G401.6 (cell line): ENCODE data around the gene TRPC4.

Experiments
- FAIRE-seq: peaks from 2 replicates; lab custom pipeline; 2012; peaks lifted over from hg19 to GRCh38; lab: Jason Lieb, UNC

Gene TRPC4

DNA sequence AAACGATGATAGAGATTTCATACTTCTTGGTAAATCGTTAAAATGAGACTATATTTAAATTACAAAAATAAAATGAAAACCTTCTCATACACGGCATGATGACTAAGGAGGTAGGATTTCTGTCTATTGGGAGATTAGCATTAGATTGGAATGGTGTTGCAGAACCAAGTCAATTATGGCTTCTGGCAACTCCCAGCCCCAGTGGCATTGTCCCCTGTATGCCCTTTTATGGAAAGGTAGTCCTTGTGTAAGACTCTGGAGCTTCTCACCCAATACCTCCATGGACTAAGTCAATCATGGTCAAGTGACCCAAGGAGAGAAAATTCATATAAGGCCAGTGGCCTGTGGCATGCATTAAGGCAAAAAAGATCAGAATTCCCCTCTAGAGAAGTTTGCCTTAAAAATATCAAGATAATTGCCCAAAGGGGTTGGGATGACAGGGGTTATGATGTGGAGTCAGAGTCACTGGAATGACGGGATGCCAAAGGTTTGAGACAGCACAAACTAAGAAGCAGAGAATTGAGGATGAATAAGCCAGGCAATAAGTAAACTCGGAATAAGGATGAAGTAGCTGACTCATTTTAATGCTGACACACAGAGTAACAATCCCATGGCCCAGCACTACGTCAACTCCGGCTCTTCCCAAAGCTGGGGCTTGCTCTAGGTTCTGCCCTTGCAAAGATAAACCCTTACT lies 213.2 kb downstream of the TRPC4 start:
- FAIRE-seq = no peak

DNA sequence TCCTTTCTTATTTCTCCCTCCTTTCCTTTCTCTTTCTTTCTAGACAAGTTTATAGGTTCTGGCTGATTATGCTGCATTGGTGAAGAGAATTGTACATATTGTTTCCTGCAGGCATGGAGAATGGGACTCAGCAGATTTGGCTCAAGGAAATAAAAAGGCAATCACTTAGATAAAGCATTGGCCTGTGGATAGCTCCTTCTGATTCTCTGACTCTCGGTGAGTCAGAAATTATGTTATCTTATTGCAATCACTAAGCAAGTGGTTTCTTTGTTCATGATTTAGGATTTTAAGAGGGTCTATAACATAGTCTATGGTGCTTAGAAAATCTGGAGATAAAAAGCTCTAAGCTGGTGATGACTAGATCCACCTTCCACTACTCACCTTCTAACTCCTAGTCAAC lies 217.0 kb downstream of the TRPC4 start:
- FAIRE-seq = no peak

DNA sequence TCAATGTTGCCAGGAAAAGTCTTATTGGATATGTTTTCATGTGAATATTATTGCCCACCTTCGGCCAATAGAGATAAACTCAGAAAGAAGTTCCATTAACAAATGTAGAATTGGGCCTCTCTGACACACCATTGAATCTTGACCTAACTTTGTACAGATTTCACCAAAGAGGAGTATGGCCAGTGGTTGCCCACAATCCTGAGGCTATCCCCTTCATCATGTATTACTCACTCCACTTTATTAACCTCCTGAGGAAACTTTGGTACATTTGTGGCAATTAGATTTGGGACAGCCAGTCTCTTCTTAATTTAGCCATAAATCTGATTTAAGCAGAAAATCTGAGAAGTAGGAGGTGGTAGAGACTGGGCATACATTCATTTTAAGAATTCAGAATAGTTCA lies 217.7 kb downstream of the TRPC4 start:
- FAIRE-seq = no peak

DNA sequence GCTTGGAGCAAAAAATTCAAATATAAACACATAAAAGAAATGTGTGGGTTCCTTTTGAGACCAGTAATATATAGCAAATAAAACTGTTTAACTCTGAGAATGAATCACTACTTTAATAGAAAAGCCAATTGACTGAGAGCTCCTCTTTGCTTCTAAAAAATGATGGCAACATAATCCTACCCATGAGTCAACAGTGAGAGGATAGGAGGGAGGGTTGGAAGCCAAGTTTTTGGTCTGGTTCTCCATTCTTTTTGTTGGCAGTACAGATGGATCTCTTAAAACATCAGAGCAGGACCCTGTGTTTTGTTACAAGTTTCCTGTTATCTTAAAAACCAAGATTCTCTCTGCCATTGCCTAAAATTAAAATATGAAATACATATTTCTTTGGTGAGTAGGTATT lies 221.0 kb downstream of the TRPC4 start:
- FAIRE-seq = no peak

DNA sequence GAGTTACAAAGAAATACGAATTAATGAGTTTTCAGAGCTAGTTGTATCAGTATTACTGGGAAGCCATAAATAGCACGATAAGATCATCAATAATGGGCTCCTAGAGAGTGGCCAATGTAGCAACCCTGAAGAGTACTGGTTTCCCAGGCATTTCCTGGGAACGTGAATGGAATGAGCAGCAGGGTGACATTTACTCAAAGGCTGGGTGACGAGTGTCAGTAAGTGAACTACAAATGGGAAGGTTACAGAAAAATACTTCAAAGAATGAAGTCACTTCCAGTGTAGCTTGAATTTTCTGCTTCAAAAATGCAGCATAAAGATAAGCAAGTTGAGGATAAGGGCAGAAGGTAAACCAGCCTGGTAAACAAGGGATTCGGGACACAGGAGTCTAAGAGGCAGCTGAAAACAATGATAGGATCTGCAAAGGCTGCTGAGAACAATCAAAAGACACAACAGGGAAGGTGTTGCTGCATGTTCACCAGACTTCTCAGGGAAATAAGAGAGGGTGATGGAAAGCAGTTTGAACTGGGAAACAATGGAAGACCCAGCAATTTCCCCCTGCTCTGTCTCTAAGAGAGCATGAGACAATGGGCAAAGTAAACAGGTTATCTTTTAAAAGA lies 222.4 kb downstream of the TRPC4 start:
- no peak for FAIRE-seq

DNA sequence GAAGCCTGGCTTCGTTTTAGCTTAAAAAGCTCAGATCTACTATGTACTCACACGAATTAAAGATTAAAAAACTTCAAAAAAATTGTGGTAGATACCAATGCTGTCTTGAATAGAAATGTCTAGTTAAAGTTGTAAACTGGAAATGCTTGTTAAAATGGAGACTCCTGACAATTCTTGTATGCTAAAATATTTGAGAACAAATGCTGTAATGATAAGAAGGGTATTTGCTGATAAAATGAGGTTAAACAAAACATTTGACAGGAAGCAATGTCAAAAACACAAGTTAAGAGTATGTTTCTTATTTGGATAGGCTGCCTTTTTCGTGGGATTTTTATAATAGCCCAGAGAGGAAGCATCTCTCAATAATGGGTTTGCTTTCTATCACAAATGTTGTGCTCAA lies 223.0 kb downstream of the TRPC4 start:
- no peak for FAIRE-seq

DNA sequence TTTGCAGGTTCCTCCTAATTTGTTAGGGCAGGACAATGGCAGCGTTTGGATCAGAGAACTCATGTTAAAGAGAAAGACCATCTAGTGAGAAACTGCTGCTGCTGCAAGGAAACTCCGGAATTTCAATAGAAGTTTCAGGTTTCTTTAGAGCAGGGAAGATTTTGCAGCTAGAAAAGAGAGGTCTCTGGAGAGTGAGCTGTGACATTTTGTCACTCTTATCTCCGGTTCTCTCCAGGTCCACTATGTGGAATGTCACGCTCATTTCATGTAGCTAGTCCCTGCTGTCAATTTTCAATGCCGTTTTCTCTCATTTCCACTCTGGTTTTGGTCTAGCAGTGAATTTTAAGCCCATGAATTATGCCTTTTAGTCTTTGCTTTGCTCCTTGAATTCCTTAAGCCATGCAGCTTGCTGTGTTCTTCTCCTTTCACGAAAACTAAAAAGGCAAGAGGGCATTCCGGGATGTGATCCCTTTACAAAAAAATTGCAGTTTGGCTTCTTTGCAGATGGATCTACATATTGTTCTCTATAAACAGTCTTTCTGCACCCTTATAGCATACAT lies 224.3 kb downstream of the TRPC4 start:
- no peak for FAIRE-seq

DNA sequence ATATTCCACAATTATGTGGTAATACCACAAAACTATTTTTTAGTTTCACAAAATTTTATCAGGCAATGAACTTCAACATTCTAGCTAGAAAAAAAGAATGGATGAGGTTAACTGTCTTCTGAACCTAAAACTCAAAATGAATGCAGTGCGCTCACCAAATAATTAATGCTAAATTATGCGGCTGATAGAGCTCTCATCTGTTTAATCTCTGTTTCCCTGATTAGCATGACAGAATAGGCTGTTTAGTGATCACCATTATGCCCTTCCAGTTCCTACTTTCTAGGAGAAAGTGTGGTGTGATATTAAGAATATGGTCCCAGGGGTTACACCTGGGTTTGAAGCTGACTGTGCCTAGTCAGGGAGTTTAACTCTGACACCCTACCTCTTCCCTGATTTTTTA lies 228.2 kb downstream of the TRPC4 start:
- FAIRE-seq = no peak

DNA sequence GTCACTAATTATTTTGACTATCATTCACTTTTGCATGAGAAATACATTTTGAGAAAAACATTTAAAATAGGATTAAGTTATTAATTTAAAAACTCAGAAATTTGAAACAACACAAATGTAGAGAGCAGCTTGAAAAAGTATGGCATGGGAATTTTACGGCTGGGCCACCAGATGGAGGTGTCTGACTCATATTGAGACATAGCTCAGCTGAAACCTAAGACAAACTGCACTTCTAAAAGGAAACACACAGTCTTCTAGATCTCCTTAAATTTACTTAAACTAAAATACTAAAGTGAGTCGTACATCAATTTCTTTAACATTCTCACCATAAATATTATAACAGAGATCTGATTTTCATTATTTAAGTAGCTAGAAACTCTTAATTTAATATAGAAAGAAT lies 229.1 kb downstream of the TRPC4 start:
- no peak for FAIRE-seq

DNA sequence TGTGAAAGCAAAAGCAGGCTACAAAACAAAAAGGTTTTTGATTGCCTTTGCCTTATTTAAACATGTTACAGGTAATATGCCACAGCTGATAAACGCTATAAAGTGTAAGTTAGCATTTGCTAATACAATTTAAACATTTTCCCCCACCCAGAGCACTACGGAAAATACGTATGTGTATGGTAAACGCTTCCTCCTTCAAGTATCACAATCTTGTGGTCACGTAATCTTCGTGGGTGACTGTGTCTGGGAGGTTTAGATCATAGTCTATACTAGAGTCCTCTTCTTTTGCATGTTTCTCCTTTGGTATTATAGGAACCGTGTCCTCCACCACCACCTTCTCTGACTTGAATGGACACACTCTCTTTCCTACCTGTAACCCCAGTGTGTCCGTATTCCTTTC lies 232.9 kb downstream of the TRPC4 start:
- no peak for FAIRE-seq

DNA sequence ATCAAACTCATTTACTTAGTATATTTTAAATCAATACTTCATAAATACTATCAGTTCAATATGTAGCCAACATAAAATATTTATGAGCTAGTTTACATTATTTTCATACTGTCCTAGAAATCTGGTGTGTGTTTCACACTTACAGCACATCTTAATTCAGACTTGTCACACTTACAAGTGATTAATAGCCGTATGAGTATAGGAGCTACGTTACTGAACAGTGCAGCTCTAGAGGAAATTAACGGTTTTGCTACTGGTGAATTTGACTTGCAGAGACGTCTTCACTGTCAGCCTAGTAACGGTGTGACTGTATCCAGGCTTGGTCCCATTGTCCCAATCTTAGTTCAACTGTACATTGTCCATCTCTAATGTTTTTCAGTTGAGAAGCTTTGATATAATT lies 237.3 kb downstream of the TRPC4 start:
- FAIRE-seq = no peak

DNA sequence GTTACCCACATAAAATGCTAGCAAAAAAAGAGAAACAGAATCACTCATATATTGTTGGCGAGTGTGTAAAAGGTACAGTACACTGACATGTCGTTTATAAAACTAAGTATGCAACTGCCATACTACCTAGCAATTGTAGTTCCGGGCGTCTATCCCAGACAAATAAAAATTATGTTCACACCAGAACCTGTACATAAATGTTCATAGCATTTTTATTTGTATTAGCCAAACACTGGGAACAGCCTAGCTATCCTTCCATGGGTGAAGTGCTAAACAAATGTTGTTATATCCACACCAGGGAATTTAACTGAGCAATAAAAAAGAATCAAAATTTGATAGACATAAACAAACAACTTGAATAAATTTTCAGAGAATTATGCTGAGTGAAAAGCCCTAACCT lies 242.1 kb downstream of the TRPC4 start:
- FAIRE-seq = no peak

DNA sequence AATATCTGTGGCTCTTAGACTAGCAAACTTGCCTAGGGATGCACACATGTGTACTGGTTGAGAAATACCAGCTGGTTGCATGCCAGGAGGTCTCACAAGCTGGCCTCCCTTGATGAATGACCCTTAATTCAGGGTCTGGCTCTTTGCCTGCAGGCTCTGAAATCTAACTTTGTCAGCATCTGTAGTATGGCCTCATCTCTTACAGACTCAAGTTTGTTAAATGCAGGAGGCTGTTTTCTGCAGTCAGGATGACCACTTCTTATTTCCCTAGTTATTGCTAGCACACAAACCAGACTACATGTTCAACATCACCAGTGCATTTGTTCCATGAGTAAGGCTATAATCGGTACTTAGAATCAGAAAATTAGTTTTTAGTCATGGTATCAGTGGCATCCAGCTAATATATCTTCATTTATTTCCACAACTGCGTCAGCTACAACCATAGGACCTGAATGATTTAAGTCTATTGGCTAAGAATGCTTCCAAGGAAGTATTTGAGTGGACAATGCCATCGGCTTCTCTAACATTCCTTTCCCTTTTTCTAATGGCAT lies 247.7 kb downstream of the TRPC4 start:
- FAIRE-seq = no peak

DNA sequence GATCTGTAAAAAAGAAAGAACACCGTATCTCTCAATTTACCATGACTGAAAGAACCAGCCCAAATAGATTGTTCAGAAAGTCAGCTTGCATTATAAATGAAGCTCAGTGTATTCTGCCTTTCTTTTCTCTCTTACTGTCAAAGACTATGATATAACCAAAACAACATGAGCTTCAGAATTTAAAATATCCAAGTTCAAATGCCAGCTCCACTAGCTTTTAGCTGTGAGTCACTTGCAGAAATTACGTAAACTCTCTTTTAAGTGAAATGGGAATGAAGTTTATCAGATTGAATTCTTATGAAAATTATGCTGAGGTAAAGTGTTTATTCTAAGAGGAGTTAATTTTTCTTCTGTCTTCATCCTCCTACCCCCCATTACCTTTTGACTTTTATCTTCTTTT lies 251.0 kb downstream of the TRPC4 start:
- FAIRE-seq = no peak

DNA sequence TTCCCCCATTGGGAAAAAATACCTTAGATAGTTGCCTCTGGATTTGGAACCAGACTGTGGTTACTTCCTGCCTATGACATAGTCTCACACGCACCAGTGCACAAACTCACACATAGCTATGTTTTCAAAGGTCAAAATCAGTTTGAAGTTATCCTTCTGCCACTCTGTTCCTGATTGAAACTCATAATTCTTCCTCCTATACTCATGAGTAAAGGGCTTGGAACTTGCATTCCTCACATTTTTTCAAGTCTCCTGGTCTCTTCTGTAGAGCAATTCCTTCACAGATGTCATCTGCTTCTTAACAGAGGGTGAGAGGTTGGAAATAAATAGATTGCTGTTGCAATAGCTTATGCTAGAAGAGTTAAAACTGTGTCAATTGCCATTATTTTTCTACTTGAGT lies 252.4 kb downstream of the TRPC4 start:
- no peak for FAIRE-seq

DNA sequence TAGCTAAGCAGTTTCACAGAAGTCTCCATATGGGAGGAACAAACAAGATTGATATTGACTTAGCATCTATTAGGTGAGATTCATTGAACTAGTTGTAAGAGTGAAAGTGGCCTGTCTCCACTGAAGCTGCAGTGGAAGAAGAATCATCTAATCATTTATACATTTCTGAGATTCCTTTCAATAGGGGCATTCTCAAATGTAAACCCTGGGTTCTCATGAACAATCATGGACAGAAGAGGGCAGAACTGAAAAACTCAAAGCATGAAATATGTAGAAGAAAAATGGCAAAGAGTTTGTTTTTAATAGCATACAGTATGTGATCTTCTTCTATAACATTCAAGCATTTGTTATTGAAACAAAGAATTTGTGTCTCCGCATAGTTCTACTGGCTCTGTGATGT lies 253.4 kb downstream of the TRPC4 start:
- FAIRE-seq = no peak

DNA sequence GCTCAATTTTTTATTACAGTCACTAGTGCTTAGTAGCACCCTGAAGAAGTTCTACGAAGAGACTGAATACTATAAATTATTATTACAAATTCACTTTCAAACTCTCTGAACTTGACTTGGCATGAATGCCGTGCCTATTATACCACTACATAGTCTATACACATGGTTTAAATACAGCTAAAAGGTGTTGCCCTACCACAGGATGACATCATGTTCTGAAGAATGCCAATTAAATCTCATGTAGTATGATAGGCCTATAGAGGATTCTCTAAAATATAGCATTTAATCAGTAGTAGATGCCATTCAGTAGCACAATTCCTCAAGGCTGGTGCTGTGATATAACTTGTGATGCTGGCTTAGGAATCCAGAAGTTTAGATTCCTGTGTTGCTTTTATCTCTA lies 254.3 kb downstream of the TRPC4 start:
- FAIRE-seq = no peak

DNA sequence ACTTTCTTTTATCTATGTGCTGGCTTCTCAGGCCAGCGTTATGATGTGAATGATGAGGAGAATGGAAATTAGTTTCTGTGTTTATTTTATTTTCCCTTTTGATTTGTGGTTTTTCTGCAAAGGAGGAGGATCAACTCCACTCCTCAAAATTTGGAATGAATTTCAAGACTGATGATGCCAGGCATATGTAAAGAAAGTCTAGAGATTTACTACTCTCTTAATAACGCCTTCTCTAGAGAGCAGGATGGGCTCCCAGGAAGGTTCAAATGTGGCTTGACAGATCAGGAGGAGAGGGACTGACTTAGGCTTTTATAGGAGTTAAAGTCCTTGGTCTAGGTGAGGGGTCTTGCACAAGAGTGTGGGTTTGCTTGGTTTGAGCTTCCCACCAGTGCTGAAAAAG lies 255.9 kb downstream of the TRPC4 start:
- FAIRE-seq = no peak

DNA sequence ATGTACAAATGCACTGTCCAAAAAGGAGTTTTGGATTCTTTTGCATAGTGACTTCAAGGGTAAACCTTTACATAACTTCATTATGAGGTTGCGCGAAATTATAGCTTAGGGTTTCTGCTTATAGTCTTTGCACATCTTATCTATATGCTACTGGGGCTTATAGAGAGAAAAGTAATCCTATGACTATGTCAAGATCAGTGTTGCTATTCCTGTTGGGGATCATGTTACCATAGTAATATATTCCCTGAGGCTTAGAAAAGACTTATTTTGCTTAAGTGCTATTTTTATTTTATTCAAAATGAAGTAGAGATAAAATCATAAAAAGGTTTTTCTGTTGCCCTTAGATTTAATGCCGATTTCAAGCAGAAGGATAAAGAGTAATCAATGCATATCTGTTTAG lies 256.3 kb downstream of the TRPC4 start:
- FAIRE-seq = no peak

DNA sequence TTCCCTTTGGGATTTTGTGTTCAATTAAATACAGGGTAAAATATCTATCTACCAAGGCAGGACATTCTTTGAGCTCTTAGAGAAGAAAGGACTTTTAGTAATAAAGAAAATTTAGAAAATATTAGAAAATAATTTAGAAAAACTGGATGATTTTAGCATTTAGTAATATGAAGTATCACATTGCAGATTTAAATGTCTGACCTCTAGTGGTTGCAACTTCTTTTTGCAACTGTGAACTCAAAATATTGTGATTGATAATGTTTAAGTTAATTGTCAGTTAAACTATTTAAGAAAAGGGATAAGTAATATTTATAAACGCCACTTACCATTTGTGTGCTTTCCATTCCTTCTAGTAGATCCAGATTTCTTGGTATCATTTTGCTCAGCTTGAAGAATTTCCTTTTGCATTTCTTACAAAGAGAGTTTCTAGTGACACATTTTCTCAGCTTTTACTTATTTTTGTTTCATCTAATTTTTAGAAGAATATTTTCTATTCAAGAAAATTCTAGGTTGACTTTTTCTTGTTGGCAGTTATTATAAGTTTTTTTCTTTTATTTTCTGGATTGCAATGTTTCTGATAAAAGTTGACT lies 260.7 kb downstream of the TRPC4 start:
- peak; percentile 83 for FAIRE-seq

DNA sequence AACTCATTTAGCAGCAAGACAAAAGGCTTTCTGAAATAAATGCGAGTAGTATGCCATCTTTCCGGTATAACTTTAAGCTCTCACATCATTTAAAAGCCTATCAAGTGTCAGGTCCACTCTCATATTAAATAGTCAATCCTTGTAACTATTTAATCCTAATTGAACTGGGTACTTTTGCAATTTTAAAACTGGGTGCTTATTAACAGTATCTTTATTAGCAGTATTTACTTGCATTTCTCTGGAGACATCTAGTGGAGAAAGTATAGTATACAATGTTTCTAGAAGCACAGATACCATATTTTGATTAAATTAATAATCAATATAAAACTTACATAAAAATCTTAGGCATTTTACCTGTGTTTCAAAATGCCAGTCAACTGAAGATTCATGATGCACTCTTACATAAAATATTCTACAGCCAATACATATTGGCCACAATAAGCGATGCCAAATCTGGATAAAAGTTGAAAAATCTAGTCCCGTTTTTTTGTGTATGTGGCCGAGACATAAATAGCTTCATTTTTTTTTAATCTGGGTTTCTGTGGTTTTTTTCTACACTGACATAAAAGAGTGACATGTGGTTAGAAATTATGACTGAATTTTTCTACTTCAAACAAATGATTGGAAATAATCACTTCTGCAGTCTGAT lies 266.7 kb downstream of the TRPC4 start:
- FAIRE-seq = peak; percentile 37

DNA sequence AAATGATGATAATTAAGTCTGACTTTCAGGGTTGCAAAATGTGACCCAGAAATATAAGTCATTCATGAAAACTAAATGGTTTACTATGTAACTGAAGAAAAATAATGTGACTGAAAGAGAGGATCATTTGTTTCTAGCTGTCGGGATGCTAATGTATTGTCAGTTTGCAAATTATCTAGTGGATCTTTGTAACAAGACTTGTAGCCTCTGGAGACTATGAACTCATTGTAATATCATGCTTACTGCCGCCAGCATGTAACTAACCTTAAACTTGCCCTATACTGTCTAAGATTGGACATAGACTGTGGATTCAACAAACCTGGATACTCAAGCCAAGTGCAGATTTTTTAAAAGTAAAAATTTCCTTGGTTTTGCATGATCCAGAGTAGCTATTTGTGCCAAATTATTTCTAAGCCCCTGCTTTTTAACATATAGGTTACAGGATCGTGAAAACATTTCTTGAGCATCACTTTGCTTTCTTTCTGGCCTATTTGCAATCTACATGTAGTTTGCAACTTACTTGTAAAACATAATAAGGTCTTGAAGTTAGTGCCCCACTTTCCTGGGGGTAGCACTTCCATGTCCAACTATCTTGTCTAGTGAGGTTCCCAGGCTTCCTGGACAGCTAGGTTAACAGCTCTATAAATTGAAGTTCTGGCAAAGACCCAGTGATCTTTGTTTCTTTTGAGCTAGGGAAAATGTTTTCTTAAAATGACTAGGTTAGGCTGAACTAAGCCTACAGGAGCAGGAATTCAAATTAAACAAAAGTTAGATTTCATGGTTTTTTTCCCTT lies 267.7 kb downstream of the TRPC4 start:
- FAIRE-seq = no peak
